COLO668 (cell line): ENCODE measurements around the gene MAML2.

Source experiments
- DNase-seq: peaks from one replicate; lab custom pipeline; 2025; ENCODE audit not compliant: unreplicated experiment; lab: John Stamatoyannopoulos, UW

Gene MAML2

DNA sequence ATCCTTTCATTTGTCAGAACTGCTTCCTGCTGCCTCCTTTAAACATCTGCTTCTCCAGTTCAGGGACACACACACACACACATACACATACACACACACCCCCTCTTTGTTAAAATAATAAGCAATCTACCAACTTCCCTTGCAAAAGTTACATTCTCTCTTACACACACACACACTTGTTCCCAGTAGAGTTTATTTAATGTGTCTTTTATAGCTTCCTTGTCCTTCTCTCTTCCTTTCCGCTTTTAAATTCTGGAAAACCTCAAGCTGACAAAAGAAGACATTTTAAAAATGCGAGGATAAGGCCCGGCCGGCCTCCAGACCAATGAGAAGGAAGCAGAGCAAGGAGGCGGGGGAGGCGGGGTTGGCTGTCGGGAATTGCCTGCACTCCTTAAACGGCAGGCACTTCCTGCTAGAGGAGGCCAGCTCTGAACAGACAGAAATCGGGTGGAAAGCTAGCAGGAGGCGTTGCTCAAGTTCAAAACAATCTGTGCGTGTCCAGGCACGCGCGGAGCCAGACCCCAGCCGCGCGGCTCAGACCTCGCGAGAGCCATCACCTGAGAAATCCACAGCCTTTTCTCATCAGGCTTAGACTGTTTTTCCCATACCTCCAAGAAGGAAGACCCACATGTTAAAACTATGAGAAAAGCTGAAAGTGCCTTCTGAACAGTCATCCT, 99.9 kb downstream of the MAML2 start:
- peak; percentile 67 for DNase-seq

DNA sequence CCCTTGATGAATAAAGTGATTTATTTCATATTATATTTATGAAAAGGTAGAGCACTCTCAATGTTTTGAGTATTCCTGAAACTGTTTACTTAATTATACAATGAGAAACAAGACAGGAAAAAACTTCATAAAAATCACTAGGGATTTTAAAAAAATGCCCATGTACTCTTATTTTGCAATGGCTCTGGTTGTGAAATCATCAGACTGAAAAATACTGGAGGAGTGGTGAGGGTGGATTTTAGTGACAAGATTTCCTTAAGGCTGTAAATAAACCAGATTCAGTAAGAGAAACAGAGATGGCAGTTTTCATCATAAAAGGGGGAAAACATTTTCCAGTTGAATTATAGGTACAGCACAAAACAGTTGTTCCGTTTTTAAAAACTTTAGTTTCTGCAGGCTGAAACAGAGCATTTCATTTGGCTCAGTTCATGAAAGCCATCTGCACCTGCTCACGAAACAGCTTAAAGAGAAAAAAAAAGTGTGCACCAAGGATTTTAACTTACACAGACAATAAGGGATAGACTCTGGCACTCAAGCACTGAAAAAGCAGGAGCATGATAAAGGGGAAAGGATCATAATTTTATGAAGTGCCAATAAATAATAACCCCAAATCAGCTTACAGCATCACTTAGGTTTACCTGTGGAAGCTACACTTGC, 100.7 kb downstream of the MAML2 start:
- DNase-seq: no peak

DNA sequence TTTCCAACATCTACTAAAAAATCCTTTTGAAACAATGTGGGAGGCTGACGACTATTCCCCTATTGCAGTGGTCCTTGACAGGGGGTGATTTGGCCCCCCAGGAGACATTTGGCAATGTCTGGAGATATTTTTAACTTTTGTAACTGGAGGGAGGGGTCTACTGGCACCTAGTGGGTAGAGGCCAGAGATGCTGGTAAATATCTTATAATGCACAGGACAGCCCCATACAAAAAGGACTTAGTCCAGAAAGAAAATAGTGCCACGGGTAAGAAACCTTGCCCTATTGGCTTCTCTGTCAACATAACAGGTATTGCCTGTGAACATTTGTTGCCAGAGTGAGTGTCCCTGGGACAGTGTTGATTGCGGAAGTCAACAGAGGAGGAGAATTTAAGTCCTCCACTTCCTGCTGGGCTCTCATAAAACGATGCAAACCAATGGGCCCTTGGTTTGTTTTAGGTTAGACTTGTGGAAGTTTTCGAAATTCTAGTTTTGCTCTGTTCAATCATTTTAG, 101.6 kb downstream of the MAML2 start:
- DNase-seq: no peak

DNA sequence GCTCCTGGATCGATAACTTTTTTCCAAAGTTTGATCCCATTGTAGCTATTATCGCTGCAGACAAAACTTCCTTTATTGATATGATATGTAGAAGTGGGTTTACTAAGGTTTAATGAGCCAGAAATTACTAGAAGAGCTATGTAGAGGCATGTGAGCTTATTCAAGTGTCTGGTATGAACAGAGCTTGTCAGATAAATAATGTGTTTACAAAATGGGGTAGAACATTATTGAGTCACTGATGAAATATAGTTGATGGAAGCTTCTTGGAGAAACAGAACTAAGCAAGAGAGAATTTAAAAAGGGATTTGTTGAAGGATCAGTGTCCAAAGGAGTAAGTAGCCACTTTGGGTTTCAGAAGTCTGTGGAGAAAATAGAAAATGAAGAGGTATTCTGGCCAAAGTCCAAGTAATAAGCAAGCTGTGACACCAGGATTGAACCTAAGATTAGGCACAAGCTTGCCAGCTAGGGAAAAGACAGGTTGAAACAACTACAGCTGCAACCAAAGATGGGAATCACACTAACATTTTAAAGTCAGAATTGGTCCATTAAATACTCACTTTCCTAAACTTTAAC, 104.3 kb downstream of the MAML2 start:
- no peak for DNase-seq

DNA sequence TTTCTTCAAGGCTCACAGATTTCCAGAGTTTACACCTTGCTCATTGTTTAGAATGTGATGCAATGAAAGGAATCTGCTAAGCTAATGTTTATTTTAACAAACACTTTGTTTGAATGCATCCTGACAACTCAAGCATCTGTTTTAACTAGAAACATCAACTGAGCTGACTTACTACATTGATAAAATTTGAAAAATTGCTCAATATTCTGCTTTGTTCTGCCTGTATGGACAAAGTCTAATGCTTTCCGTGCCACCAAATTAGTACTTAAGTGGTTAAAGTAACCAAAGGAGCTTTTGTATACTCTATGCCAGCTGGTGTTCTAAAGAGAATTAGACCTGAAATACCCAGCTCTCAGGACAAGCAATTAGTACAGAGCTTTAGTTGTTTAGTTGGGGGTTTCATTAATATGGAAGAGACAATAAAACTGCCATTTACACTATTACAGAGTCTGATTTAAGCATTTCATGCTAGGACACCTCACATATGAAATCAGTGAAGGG, 105.2 kb downstream of the MAML2 start:
- no peak for DNase-seq

DNA sequence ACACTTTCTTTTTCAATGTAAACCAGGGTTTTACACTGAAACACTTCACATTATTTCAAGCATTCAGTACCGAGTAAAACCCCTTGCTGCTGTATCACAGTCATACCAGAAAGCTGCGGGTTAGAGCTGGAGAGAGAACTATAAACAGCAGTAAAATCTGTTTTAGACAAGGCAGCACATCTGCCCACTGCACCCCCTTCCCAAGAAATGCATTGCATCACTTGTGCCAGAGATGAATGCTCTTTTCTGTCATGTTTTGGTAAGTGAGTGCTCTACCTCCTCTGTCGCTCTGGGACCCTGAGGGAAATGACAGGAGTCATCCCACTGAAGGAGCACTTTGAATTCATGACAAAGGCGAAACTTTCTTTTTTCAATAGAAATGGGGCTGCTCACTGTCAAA, 107.2 kb downstream of the MAML2 start:
- DNase-seq: no peak

DNA sequence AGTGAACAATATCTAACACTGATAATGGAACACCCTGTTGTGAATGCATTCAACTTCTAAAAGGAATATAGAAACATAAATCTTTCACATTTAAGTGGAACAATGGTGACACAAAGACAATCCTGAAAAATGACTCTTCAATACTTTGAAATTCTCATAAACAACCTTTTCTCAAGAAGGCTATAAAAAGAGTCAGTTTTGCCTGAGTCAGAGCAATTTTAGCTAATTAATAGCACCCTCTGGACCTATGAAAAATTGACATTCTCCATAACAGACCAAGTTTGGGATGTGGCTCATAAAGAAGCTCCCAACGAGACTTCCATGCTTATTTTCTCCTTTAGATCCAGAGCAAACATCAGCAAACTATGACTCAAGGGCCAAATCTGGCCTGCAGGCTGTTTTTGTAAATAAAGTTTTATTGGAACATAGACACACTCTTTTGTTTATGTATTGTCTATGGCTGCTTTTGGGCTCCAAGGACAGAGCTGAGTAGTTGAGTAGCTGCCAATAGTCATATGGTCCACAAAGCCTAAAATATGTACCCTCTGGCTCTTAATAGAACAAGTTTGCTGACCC, 108.0 kb downstream of the MAML2 start:
- no peak for DNase-seq

DNA sequence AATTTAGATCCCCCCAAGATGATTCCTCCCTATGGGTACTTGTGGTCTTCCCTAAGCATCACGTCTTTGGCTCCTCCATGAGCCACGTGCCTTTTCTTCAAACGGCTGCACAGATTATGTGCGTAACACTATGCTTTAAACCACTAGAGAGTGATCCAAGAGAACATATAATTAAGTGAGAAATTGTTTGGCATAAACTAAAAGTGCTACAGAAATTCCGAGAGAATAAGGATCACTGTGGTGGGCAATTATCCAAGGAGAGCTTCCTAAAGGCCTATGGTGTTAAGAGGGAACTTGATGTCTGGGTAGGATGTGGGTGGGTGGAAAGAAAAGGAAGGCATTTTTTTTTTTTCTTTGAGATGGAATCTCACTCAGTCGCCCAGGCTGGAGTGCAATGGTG, 110.9 kb downstream of the MAML2 start:
- DNase-seq: no peak

DNA sequence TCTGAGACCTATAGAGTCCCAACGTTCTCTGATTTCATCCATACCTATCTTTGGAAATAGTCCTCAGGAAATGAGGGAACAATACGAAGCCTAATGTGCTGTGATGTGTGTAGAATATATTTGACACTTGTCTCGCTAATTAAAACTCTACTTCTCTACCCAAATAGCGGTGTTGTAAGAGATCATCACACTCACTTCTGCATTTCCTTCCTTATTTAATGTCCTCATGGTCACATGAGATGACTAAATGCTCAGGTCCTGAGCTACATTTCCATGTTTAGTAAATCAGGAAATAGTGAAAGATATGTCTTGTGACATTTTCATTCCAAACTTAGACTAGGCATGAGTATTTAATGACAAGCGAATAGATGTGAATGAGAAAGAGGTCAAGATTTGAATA, 112.3 kb downstream of the MAML2 start:
- DNase-seq: no peak

DNA sequence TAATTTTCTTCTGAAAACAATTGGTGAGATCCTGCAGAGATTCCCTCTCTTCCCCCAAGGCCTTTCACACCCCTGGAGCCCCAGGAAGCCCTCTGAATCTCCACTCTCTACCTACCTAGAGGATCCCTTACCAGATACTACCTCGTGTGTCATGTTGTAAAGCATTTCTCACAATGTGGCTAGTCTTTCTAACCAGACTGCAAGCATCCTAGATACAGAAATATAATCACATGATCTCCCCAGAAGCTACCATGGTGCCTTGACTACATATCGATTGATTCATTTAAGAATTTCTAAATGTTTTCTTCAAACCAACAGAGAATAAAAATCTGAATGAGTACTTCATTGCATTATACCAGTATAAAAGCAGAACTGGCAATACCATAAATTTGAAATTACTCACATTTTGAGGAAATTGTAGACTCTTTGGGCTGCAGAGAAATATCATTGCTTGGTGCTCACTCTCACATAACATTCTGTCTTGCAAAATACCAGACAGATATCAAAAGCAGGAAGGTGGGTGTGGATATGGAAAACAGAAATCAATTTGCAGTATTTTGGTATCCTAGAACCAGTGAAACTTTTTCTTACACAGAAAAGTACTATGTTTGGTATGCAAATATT, 113.5 kb downstream of the MAML2 start:
- DNase-seq: no peak

DNA sequence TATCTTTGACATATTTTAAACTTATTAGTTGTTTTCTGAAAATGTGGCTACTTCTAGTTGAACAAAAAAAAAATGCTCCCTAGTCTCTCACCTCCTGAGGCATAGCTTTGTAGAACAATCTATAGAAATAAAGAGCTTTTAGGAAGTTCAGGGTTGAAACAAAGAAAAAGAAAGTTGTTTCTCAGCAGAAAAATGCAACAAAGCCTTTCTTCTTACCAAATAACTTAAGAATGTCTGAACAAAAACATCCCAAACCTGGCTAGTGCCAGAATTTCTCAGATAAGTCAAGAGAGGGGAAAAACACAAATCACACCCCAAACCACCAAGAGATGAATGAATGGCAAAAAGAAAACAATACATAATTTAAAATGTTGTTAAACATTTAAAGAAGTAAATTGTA, 114.1 kb downstream of the MAML2 start:
- no peak for DNase-seq

DNA sequence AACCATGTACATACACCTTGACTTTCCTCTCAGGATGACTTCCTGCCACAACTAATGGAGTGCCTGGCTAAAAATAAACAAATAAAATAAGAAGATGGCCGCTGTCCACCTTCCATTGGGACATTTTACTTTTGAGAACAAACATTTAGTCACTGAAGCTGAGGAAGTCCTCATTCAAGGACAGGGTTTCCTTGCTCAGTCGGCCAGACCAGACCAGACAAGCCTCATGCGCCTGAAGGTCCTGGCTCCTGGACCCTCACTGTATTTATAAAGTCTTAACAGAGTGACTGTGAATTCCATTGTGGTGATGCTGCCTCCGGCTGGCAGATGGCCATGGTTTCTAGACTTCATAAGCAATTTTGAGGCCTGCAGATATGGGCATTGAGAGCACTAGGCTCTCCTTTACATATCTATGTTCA, 114.5 kb downstream of the MAML2 start:
- DNase-seq: no peak

DNA sequence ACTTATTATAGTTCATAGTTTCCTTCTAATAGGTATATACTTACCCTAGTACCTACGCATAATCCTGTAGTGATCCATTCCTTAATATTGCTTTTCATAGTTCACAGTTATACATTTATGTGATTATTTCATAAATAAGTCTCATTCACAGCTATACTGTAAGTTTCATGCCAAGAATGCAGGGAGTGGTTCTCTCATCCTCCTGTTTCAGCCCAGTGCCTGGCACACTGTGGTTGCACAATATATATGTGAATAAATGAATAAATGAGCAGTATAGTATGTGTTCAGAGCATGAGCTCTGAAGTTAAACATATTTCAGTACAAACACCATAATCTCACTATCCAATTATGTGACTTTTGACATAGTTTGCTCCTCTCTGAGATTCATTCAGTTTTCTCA, 115.8 kb downstream of the MAML2 start:
- DNase-seq: no peak

DNA sequence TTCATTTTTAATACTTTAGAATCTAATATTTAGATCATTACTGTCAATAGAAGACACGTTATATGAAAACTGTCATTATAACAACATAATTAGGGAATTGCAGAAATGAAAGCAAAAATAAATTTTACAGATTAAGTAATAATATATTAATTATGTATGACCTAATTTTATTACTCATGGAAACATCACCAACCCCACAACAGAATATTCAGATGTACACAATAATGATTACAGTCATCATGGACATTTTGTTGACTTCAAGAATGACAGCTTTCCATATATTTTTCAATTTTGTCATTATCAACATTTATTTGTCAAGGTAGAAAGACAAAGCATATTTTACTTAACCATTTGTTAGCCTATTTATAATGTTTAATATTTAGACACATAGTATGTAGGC, 119.9 kb downstream of the MAML2 start:
- DNase-seq: no peak

DNA sequence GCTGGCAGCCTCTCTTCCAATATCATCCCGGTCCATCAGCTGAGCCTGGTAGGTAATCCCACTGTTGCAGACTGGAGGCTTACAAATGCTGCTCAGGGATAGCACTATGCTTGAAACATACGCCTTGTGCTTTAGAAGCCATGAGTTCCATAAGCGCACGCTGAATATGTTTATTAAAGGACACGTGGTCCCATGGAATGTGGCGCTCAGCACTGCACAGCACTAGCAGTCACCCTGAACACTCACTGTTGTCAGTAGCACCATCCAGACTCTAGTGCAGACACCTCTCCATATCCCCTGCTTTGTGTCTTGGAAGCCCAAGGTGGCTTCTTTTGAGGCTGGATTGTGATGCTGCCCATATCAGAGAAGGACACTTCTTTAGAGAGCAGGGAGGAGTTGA, 120.9 kb downstream of the MAML2 start:
- DNase-seq: no peak

DNA sequence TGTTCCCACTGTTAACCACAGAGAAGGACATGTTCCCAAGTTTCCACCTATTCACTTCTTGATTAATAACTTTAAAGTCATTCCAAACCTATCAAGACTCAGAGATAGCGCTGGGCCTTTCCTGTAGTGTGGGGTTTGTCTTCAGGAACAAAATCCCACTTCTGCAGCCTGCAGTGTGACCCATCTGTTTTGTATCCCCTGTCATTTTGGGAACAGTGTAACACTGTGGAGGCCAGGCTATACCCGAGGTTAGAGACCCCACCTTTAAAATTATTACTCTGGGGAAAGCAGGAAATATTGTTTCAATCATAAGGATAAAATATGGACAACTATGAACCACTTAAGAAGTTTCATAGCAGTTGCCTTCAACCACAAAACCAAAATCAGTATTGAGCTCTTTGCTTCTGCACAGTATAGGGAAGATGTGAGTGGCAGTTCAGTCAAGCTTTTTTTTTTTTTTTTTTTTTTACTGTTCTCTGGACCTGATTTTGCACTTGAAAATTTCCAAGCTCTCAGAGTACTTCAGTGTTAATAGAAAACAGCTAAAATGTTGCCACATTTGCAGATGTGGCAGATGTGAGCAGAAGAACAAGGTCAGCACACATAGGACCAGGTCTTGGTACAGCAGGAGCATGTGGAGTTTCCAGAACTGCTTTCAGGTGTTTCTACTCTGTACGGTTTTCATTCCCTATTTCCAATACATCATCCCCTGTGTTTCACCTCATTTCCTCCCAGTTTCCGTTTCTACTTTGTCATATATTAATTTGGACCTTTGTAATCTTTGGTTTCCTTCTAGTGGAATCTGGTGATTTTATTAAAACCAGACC, 121.5 kb downstream of the MAML2 start:
- no peak for DNase-seq

DNA sequence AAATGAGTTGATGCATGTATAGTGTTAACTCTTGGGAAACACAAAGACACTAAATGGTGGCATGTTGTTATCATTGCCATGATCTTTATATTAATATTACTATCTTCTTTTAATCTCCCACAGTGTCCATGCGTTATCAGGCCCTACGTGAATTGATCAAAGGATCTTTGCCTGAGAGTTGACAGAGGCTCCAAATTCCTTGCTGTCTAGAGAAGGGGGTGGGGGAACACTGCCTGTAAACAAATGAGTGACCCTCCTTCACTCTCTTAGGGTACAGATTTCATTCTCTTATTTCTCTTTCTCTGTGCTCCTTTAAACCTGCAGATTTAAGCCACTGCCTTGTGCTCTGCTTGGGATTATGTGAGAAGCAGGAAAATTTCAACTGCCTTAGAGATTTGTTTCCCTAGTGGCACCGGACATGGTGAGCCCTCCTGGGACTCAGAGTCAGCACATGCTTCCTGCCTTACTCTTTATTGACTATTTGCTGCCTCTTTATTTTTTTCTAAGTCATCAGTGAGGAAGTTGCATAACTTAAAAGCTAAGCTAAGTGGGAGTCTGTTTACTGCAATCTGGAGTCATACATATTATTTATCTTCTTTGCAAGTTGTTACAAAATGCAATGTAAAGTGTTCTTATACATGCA, 122.9 kb downstream of the MAML2 start:
- DNase-seq: no peak

DNA sequence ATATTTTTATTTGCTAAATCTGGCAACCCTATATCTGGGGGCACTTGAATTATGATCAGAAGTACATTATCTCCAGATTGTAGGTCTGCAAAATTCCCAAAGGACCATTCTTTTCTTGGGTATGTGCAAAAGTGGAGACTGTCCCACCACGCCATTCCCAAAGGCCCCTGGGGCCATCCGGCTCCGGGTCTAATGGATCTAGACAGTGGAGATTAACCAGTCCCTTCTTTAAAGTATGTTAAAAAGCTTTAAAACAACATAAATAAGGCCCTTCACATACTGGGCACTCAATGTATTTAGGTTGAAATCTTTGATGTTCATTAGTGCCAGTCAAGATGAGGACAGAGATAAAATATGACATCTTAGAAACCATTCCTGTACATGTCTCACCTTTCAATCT, 124.1 kb downstream of the MAML2 start:
- no peak for DNase-seq

DNA sequence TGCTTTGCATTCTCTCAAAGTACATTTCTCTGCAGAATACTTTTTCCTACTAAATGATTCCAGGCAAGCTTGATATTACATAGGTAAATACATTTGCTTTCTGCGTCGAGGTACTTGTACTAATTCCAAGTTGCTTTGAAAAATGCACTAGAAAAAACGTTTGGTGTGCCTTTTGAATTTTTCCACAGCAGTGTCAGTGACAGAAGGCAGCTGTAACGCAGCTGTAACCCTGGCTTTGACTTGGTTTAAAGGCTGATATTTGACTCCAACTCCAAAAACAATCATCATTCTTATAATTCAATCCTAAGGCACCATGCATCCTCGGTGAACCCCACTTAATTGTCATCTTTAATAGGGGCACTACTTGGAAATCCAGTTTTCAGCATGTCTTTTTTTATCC, 125.0 kb downstream of the MAML2 start:
- DNase-seq: no peak

DNA sequence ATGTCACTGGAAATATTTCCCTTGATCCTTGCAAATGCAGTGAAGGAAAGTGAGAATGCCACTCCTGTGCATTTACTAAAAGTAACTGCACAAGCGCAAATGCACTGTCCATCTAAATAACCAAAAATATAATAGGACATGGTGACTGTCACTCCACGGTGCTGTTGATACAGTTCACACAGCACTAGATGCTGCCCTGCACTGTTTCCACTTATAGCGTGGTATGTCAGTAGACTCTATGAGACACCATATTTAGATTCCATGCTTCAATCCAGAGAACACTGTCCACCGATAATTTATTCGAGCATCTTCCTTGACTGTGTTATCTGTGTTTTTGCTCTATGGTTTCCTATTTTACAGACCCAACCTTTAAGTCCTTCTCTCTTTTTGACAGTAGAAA, 125.8 kb downstream of the MAML2 start:
- DNase-seq: no peak
